Natural killer cell (primary cell): ENCODE results near the gene SEZ6L. TPM values are rescaled to one million over a fixed set of nuclear protein-coding genes. Genes with fewer than 3 reads are reported as not detected.

Source experiments
- ATAC-seq, 3 donors: fragments of 150-1000 bp in 2 of 3; fragments of 200-7000 bp in 1 of 3; cut with Tn5 transposase; 1 replicate in 1 of 3; 2 replicates in 2 of 3; pipeline ENCODE4 v1.10.0; 2021; ENCODE audit warnings: mild to moderate bottlenecking in 2 of 3, moderate library complexity in 2 of 3
- DNase-seq, 2 donors: peaks; one replicate each; pipeline versions ENCODE4 v3.0.0 to v3.0.0-alpha.2; 2013 to 2021; ENCODE audit warnings: mixed read lengths in 1 of 2
- H3K27ac ChIP-seq: one replicate; pipeline ENCODE4 v1.5.1; 2013; ENCODE audit warnings: mild to moderate bottlenecking, low read length
- H3K27me3 ChIP-seq: one replicate; pipeline ENCODE4 v1.6.1; 2013; ENCODE audit warnings: low read length; ENCODE audit not compliant: control insufficient read depth, insufficient read depth
- H3K36me3 ChIP-seq: one replicate; pipeline ENCODE4 v1.6.1; 2013; ENCODE audit warnings: low read length; ENCODE audit not compliant: control insufficient read depth, insufficient read depth
- H3K4me1 ChIP-seq: one replicate; pipeline ENCODE4 v1.6.1; 2013; ENCODE audit warnings: low read length; ENCODE audit not compliant: control insufficient read depth, insufficient read depth
- H3K4me3 ChIP-seq: one replicate; pipeline ENCODE4 v1.5.1; 2013; ENCODE audit warnings: low read length
- H3K9me3 ChIP-seq: one replicate; pipeline ENCODE4 v1.6.1; 2013; ENCODE audit warnings: low read length; ENCODE audit not compliant: control insufficient read depth, insufficient read depth
- H3K27ac Mint-ChIP-seq, 2 donors: one replicate each; pipeline ENCODE4 v1.8.0; 2022; ENCODE audit warnings: mild to moderate bottlenecking in 2 of 2, mixed read lengths in 2 of 2, moderate library complexity in 1 of 2
- H3K27me3 Mint-ChIP-seq, 2 donors: one replicate each; pipeline ENCODE4 v1.8.0; 2022; ENCODE audit warnings: low read depth in 2 of 2, mixed read lengths in 2 of 2
- H3K36me3 Mint-ChIP-seq: one replicate; pipeline ENCODE4 v1.8.0; 2022; ENCODE audit warnings: mixed read lengths
- H3K4me1 Mint-ChIP-seq, 2 donors: one replicate each; pipeline ENCODE4 v1.8.0; 2022; ENCODE audit warnings: mixed read lengths in 2 of 2
- H3K4me3 Mint-ChIP-seq: one replicate; pipeline ENCODE4 v1.8.0; 2022; ENCODE audit warnings: mild to moderate bottlenecking, moderate library complexity, mixed read lengths
- H3K9me3 Mint-ChIP-seq, 2 donors: one replicate each; pipeline ENCODE4 v1.8.0; 2022; ENCODE audit warnings: mixed read lengths in 2 of 2
- WGBS: methylation state at CpG from one replicate; pipeline ENCODE4 v1.1.7; 2013; ENCODE audit warnings: missing lambda C conversion rate; ENCODE audit not compliant: insufficient coverage; 5-methylcytosine and 5-hydroxymethylcytosine counted together
- intact Hi-C: fragments of 100-400 bp; cut with micrococcal nuclease; formaldehyde crosslinking; loops from one replicate; pipeline ENCODE4 v1.14.2; 2022
- total RNA-seq, 4 donors: library from RNA; stranded (reverse); fragments of 120-200 nt in 1 of 4; gene quantifications; one replicate each; pipeline versions ENCODE4 v1.2.3 to v1.2.4, GENCODE V29; 2013 to 2022
- TF ChIP-seq, protein P1 (sequence below): fragments of 200-600 bp; IDR thresholded peaks from one replicate; pipeline ENCODE4 v1.8.0; 2022; ENCODE audit warnings: antibody characterized with exemption

The SEZ6L gene
- total RNA-seq, 3 donors from 2014 or later (not counting 1 experiment from before 2014, with no cell fraction given), result 0.11 to 1.1 (median 0.60) TPM

DNA sequence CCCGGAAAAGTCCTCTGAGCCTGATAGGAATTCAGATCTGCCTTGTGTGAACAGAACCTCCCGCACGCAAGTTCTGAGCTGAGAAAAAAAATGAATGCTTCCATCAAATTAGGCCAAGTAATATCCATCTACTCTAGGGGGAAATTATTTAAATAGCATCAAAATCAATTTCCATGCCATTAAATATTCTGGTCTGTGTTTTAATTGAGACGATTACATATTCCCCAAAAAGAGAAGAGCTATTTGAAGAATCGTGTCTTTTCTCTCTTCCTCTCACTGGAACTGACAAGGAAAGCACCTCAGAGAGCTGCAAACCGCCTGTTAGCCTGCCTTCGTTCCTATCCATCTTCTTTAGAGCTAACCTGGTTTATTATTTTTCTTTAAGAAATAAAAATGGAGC is 96.0 kb downstream of the SEZ6L start:
- H3K9me3 ChIP-seq, result no peaks in the 10 kb centered on the region
- no peak overlapping the region for H3K4me3 ChIP-seq
- H3K27me3 Mint-ChIP-seq, result peaks cover 14 to 19% of the 10 kb centered on the region in 2 donors
- no peaks in the 10 kb centered on the region for H3K4me1 ChIP-seq
- ATAC-seq (no peak), DNase-seq (no peak)
- intact Hi-C loops, result no loop called here
- H3K4me3 Mint-ChIP-seq, result no peak overlapping the region
- 75% methylated on average over 7 of the region's 7 CpGs for WGBS
- no peaks in the 10 kb centered on the region for H3K4me1 Mint-ChIP-seq
- no peaks in the 10 kb centered on the region for H3K36me3 ChIP-seq
- no peaks in the 10 kb centered on the region for H3K27me3 ChIP-seq
- TF ChIP-seq, protein P1, sequence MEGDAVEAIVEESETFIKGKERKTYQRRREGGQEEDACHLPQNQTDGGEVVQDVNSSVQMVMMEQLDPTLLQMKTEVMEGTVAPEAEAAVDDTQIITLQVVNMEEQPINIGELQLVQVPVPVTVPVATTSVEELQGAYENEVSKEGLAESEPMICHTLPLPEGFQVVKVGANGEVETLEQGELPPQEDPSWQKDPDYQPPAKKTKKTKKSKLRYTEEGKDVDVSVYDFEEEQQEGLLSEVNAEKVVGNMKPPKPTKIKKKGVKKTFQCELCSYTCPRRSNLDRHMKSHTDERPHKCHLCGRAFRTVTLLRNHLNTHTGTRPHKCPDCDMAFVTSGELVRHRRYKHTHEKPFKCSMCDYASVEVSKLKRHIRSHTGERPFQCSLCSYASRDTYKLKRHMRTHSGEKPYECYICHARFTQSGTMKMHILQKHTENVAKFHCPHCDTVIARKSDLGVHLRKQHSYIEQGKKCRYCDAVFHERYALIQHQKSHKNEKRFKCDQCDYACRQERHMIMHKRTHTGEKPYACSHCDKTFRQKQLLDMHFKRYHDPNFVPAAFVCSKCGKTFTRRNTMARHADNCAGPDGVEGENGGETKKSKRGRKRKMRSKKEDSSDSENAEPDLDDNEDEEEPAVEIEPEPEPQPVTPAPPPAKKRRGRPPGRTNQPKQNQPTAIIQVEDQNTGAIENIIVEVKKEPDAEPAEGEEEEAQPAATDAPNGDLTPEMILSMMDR, result no peak
- H3K27ac Mint-ChIP-seq, result no peak overlapping the region
- H3K36me3 Mint-ChIP-seq, result no peaks in the 10 kb centered on the region
- no peaks in the 10 kb centered on the region for H3K9me3 Mint-ChIP-seq
- H3K27ac ChIP-seq, result no peak overlapping the region

DNA sequence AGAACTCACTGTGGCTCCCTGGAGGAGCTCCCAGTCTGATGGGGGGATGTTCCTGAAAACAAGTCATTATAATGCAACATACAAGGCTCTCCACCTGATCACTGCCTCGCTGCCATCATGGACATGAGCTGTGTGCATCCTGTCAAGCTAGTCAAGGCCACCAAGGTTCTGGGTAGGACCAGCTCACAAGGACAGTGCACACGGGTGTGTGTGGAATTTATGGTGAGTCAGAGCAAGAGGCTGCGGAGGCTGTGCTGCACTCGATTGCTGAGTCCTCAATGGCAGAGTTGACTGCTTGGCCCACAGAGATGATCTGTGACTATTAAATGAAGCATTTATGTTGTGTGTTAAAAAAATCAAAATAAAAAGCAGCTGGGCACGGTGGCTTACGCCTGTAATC is 96.6 kb downstream of the SEZ6L start:
- H3K9me3 Mint-ChIP-seq, result no peaks in the 10 kb centered on the region
- H3K9me3 ChIP-seq, result no peaks in the 10 kb centered on the region
- H3K4me3 Mint-ChIP-seq, result no peak overlapping the region
- no peak overlapping the region for H3K27ac ChIP-seq
- 84% methylated on average over 6 of the region's 6 CpGs for WGBS
- H3K36me3 ChIP-seq, result no peaks in the 10 kb centered on the region
- intact Hi-C loops, result no loop called here
- no peaks in the 10 kb centered on the region for H3K27me3 ChIP-seq
- peaks cover 14 to 16% of the 10 kb centered on the region in 2 donors for H3K27me3 Mint-ChIP-seq
- H3K4me1 ChIP-seq, result no peaks in the 10 kb centered on the region
- ATAC-seq (peak in 1 of 3 donors; percentile 43), DNase-seq (no peak)
- TF ChIP-seq, protein P1, result no peak
- H3K27ac Mint-ChIP-seq, result no peak overlapping the region
- no peaks in the 10 kb centered on the region for H3K36me3 Mint-ChIP-seq
- H3K4me3 ChIP-seq, result no peak overlapping the region
- H3K4me1 Mint-ChIP-seq, result no peaks in the 10 kb centered on the region

DNA sequence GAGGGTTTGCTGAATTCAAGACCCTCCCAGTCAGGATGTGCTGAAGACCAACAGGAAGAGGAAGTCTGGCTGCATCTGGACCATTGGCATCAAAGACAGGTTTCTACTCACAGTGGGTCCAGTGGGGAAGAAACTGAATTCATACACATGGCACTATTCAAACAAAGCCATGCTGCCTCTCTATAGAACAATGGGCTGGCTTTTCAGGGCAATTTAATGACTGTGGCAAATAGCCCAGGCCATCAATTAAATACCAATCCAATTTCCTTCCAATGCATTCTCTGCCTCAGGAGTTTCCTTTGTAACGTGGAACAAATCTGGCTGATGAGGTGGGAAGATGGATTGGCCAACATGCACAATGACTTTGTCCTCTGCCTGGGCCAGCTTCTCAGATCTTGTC is 98.6 kb downstream of the SEZ6L start:
- H3K36me3 Mint-ChIP-seq, result no peaks in the 10 kb centered on the region

DNA sequence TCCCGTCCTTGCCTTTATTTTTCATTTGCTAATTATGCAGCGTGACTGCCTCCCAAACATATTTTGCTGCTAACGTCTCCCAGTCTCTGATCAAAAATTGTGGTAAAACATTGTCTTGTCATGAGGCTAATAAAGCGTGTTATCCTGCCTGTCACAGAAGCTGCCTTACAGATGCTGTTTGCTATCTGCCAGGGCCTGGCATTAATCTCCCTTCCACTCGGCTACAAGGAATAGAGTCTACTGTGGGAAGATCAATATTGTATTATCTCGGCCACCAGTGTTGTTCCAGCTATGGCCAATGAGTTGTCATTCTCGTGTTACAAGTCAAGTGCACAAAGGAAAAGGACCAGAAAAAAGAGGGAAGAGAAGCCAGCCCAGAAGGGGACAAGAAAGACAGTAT is 100.3 kb downstream of the SEZ6L start:
- H3K9me3 ChIP-seq, result no peaks in the 10 kb centered on the region
- H3K4me3 Mint-ChIP-seq, result no peak overlapping the region
- H3K27ac Mint-ChIP-seq, result no peak overlapping the region
- H3K9me3 Mint-ChIP-seq, result no peaks in the 10 kb centered on the region
- no peaks in the 10 kb centered on the region for H3K4me1 Mint-ChIP-seq
- H3K27me3 ChIP-seq, result no peaks in the 10 kb centered on the region
- no peak for ATAC-seq
- H3K36me3 ChIP-seq, result no peaks in the 10 kb centered on the region
- H3K4me3 ChIP-seq, result no peak overlapping the region
- no peak overlapping the region for H3K27ac ChIP-seq
- H3K27me3 Mint-ChIP-seq, result peaks cover 16 to 19% of the 10 kb centered on the region in 2 donors
- 73% methylated on average over 7 of the region's 7 CpGs for WGBS
- TF ChIP-seq, protein P1, result no peak
- no peaks in the 10 kb centered on the region for H3K4me1 ChIP-seq
- intact Hi-C loops, result no loop called here
- DNase-seq, result no peak
- no peaks in the 10 kb centered on the region for H3K36me3 Mint-ChIP-seq

More for the DNA sequence above, 98.6 kb downstream of the SEZ6L start:
- H3K27me3 ChIP-seq, result no peaks in the 10 kb centered on the region
- intact Hi-C loops, result no loop called here
- no peaks in the 10 kb centered on the region for H3K9me3 ChIP-seq
- DNase-seq (no peak), ATAC-seq (no peak)
- TF ChIP-seq, protein P1, result no peak
- Mint-ChIP-seq H3K27ac (no peak overlapping the region), H3K9me3 (no peaks in the 10 kb centered on the region), H3K4me3 (no peak overlapping the region), H3K4me1 (no peaks in the 10 kb centered on the region), H3K27me3 (peaks cover 14 to 19% of the 10 kb centered on the region in 2 donors)
- no peaks in the 10 kb centered on the region for H3K4me1 ChIP-seq
- H3K27ac ChIP-seq, result no peak overlapping the region
- no peaks in the 10 kb centered on the region for H3K36me3 ChIP-seq
- no peak overlapping the region for H3K4me3 ChIP-seq
- WGBS, result 71% methylated on average over 1 of the region's 1 CpG
